HS-5 (cell line): ENCODE data around the gene SLC29A2.
A peak's percentile ranks its signal among the peaks of the same experiment; 100 is the strongest.
"Not testable (repeated sequence)": the region's sequence is repeated elsewhere in the genome, so short reads cannot be mapped to it uniquely, and the experiment has no call there.

Experiments used
- DNase-seq: peaks from one replicate; pipeline ENCODE4 v3.0.0-alpha.2; 2012; ENCODE audit warnings: low read depth

SLC29A2 gene

GRCh38 chr11:66333896-66334604, 37.5 kb downstream of the SLC29A2 start:
- no peak for DNase-seq

- DNase-seq, result no peak
Observed at GRCh38 chr11:66333220-66333877, 38.2 kb downstream of the SLC29A2 start.

- DNase-seq, result no peak
Observed at GRCh38 chr11:66332371-66333219, 39.0 kb downstream of the SLC29A2 start.

GRCh38 chr11:66331542-66332370, 39.8 kb downstream of the SLC29A2 start:
- no peak for DNase-seq

GRCh38 chr11:66330931-66331330, 40.6 kb downstream of the SLC29A2 start:
- no peak for DNase-seq

- DNase-seq, result no peak
Observed at GRCh38 chr11:66329165-66329673, 42.3 kb downstream of the SLC29A2 start.

GRCh38 chr11:66328302-66329144, 43.0 kb downstream of the SLC29A2 start:
- peak; percentile 63 for DNase-seq

- no peak for DNase-seq
Observed at GRCh38 chr11:66328031-66328301, 43.6 kb downstream of the SLC29A2 start.

GRCh38 chr11:66327171-66328030, 44.2 kb downstream of the SLC29A2 start:
- DNase-seq, result peak; percentile 61

DNA sequence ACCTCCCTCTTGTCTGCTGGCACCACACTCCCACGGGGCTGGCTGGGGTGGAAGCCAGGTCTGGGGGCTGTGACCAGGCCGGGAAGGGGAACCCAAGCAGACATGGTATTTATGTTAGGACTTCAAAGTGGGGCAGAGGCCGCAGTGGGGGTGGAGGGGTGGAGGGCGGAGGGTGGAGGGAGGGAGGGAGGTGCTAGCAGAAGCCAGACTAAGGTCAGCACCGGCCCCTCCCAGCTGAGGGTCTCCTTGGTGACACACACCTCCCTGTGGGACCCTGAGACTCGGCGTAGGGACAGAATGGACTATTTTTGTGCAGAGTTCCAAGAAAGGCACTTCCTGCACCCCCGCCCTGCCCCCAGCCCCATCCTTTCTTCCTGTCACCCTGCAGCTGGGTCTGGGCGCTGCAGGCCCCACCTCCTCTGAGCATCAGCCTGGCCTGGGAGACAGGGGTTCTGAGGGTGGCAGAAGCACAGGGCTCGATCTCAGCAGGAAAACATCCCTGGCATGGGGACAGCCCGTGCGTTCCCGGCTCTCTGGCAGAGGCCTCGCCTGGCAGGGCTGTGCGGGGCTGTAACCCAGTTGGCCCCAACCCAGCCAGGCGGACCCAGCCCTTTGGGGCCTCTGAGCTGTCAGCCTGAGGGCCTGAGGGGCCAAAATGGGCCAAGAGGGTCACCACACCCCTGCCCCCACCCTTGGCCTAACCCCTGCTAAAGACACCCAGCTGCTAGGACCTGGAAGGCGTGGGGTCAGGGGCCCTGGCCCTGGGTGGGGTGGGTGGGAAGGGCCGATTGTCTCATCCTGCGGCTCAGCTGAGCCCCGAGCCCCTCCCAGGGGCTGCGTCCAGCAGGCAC, 45.1 kb downstream of the SLC29A2 start:
- DNase-seq, result no peak

DNA sequence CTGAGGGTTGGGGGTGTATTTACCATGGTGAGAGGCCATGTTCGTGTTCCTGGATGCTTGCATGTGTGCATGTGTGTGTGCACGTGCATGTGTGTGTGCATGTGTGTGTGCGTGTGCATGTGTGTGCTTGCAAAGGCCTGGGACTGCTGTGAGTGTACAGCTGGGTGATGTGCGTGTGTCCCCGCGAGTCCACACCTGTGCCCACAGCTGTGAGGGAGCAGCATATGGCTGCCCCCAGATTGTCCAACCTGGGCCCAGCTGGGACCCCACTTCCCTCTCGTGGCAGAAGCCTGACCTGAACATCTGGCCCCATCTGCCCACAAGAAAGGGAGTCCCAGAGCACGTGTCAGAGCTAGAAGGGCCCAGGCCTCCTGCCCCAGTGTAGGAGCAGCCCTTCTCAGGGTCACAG, 46.3 kb downstream of the SLC29A2 start:
- no peak for DNase-seq

- DNase-seq, result no peak
Observed at GRCh38 chr11:66324664-66325063, 46.9 kb downstream of the SLC29A2 start.

DNA sequence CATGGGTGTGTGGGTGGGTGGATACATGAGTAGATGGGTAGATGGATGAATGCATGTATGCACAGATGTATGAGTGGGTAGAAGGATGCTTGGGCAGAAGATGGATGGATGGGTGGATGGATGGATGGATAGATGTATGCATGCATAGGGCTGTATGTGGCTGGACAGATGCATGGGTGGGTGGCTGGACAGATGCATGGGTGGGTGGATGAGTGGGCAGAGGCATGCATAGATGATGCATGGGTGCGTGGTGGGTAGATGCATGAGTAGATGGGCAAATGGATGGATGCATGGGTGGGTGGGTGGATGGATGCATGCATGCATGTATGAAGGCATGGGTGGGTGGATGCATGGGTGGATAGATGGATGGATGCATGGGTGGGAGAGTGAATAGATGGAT, 47.9 kb downstream of the SLC29A2 start:
- no peak for DNase-seq

GRCh38 chr11:66322732-66323427, 48.7 kb downstream of the SLC29A2 start:
- DNase-seq, result no peak

GRCh38 chr11:66321606-66322005, 50.0 kb downstream of the SLC29A2 start:
- no peak for DNase-seq

- not testable (repeated sequence) for DNase-seq
Observed at GRCh38 chr11:66320748-66321147, 50.8 kb downstream of the SLC29A2 start.

GRCh38 chr11:66320289-66320688, 51.3 kb downstream of the SLC29A2 start:
- not testable (repeated sequence) for DNase-seq

DNA sequence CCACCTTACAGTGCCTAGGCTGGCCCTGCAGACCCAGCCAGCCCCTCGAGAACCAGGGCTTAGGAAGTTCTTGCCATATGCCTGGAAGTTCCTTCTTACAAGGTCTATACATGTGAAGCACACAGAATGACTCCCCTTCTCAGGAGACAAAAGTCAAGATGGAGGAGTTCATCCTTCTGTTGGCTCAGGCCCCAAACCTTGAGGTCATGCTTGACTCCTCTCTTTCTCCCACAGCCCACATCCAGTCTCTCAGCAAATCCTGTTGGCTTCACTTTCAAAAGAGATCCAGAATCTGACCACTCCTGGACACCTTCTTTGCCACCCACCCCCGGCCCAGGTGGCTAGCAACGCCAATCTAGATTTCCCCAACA, 53.0 kb downstream of the SLC29A2 start:
- DNase-seq, result no peak
